Nephron progenitor cell (in vitro differentiated cells): ENCODE measurements around the gene SEMA3C.

Source experiments
- DNase-seq: peaks from one replicate; pipeline ENCODE4 v3.0.0; 2021
- H3K27ac Mint-ChIP-seq: 2 replicates; pipeline ENCODE4 v1.8.0; 2021; ENCODE audit warnings: mild to moderate bottlenecking, moderate library complexity, mixed read lengths
- H3K27me3 Mint-ChIP-seq: 2 replicates; pipeline ENCODE4 v1.8.0; 2021; ENCODE audit warnings: mild to moderate bottlenecking, low read depth, mixed read lengths; ENCODE audit not compliant: poor library complexity
- H3K36me3 Mint-ChIP-seq: 2 replicates; pipeline ENCODE4 v1.8.0; 2021; ENCODE audit warnings: low read depth, mixed read lengths
- H3K4me1 Mint-ChIP-seq: 2 replicates; pipeline ENCODE4 v1.8.0; 2021; ENCODE audit warnings: mixed read lengths
- H3K4me3 Mint-ChIP-seq: 2 replicates; pipeline ENCODE4 v1.8.0; 2021; ENCODE audit warnings: mild to moderate bottlenecking, moderate library complexity, mixed read lengths
- H3K9me3 Mint-ChIP-seq: 2 replicates; pipeline ENCODE4 v1.8.0; 2021; ENCODE audit warnings: mild to moderate bottlenecking, moderate library complexity, mixed read lengths
- TF ChIP-seq, protein P1 (sequence below): fragments of 200-600 bp; sonication (generic); IDR thresholded peaks from 2 replicates; pipeline ENCODE4 v1.5.0; 2021; ENCODE audit warnings: antibody characterized with exemption

Gene SEMA3C

DNA sequence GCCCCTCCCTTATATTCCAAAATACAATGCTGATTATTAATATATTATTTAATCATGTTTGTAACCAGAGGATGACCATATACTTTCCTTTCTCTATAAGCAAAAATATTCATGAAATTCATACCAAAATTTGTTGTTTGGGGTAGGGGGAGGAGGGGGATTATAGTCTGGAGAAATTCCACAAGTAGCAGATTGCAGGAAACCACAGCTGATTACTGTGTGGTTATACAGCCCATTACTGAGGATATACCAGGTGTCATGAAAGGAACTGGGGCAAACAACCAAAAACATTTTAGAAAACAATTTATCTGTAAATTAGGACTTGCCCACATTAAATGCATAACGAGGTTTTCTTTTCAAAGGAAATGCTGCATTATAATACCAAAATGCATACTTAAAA is 50.3 kb downstream of the SEMA3C start:
- Mint-ChIP-seq H3K4me3 (no peak overlapping the region), H3K4me1 (peaks cover 23% of the 10 kb centered on the region), H3K27me3 (no peaks in the 10 kb centered on the region), H3K36me3 (peaks cover 32% of the 10 kb centered on the region), H3K27ac (no peak overlapping the region), H3K9me3 (peaks cover 4% of the 10 kb centered on the region)
- no peak for DNase-seq
- TF ChIP-seq, protein P1, sequence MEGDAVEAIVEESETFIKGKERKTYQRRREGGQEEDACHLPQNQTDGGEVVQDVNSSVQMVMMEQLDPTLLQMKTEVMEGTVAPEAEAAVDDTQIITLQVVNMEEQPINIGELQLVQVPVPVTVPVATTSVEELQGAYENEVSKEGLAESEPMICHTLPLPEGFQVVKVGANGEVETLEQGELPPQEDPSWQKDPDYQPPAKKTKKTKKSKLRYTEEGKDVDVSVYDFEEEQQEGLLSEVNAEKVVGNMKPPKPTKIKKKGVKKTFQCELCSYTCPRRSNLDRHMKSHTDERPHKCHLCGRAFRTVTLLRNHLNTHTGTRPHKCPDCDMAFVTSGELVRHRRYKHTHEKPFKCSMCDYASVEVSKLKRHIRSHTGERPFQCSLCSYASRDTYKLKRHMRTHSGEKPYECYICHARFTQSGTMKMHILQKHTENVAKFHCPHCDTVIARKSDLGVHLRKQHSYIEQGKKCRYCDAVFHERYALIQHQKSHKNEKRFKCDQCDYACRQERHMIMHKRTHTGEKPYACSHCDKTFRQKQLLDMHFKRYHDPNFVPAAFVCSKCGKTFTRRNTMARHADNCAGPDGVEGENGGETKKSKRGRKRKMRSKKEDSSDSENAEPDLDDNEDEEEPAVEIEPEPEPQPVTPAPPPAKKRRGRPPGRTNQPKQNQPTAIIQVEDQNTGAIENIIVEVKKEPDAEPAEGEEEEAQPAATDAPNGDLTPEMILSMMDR = no peak

- Mint-ChIP-seq H3K36me3 (peaks cover 43% of the 10 kb centered on the region), H3K4me3 (no peak overlapping the region), H3K9me3 (peaks cover 23% of the 10 kb centered on the region), H3K4me1 (peaks cover 28% of the 10 kb centered on the region), H3K27ac (no peak overlapping the region), H3K27me3 (no peaks in the 10 kb centered on the region)
- DNase-seq = peak; percentile 6
- TF ChIP-seq, protein P1 = no peak
These were observed 58.3 kb downstream of the SEMA3C start for GRCh38 chr7:80860554-80860953.

GRCh38 chr7:80859272-80859970 is 59.4 kb downstream of the SEMA3C start:
- Mint-ChIP-seq H3K4me1 (peaks cover 28% of the 10 kb centered on the region), H3K9me3 (peaks cover 23% of the 10 kb centered on the region), H3K27ac (no peak overlapping the region), H3K27me3 (no peaks in the 10 kb centered on the region), H3K4me3 (no peak overlapping the region), H3K36me3 (peaks cover 32% of the 10 kb centered on the region)
- TF ChIP-seq, protein P1 = no peak
- DNase-seq = no peak

GRCh38 chr7:80858141-80858903 is 60.5 kb downstream of the SEMA3C start:
- Mint-ChIP-seq H3K27me3 (no peaks in the 10 kb centered on the region), H3K27ac (no peak overlapping the region), H3K4me1 (peaks cover 28% of the 10 kb centered on the region), H3K9me3 (peaks cover 18% of the 10 kb centered on the region), H3K4me3 (no peak overlapping the region), H3K36me3 (peaks cover 28% of the 10 kb centered on the region)
- no peak for DNase-seq
- TF ChIP-seq, protein P1 = no peak

GRCh38 chr7:80856769-80857168 is 62.1 kb downstream of the SEMA3C start:
- Mint-ChIP-seq H3K36me3 (peaks cover 28% of the 10 kb centered on the region), H3K4me1 (peaks cover 28% of the 10 kb centered on the region), H3K27ac (peak overlapping the region; percentile 57), H3K4me3 (no peak overlapping the region), H3K9me3 (peaks cover 5% of the 10 kb centered on the region), H3K27me3 (no peaks in the 10 kb centered on the region)
- DNase-seq = no peak
- TF ChIP-seq, protein P1 = no peak
